UCSD-AML1 (cell line): ENCODE measurements around the gene KIF12.
"Not testable (repeated sequence)": the region's sequence is repeated elsewhere in the genome, so short reads cannot be mapped to it uniquely, and the experiment has no call there.

Source experiments
- DNase-seq: peaks from one replicate; lab custom pipeline; 2025; ENCODE audit not compliant: unreplicated experiment; lab: John Stamatoyannopoulos, UW

Gene KIF12

DNA sequence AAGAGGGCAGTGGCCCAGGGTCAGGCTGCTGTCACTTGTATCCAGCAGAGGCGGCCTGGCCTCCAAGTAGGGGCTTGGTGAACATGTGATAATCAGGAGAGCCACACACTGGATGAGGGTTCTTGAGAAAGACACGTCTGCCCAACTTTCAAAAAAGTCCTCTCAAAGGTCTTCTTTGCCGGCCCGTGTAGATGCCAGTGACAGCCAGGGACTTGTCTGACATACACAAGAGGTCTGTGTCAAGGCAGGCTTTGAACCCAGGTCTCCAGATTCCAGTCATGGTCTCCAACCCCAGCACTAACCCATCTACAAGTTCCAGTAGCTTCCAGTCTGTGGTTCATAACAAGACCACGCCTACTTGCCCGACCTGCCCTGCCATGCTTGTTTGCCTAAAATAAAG is 13.1 kb downstream of the KIF12 start:
- DNase-seq = no peak

DNA sequence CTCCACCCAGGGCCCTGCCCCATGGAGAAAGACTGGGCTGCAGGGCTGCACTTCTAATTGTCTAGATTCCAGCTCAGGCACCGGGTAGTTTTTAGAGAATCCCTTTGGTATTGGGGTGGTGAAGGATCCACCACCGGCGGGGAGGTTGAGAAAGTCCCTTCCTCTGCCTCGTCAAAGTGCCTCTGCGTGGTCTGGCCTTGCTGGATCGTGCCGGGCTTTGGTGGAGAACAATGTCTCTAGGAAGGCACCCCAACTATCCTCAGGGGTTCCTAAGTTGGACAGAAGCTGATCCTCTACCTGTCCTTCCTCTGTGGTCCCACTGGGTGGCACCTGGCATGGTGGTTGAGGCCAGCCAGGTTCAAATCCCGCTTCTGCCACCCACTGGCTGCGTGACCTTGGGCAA is 13.7 kb downstream of the KIF12 start:
- no peak for DNase-seq

DNA sequence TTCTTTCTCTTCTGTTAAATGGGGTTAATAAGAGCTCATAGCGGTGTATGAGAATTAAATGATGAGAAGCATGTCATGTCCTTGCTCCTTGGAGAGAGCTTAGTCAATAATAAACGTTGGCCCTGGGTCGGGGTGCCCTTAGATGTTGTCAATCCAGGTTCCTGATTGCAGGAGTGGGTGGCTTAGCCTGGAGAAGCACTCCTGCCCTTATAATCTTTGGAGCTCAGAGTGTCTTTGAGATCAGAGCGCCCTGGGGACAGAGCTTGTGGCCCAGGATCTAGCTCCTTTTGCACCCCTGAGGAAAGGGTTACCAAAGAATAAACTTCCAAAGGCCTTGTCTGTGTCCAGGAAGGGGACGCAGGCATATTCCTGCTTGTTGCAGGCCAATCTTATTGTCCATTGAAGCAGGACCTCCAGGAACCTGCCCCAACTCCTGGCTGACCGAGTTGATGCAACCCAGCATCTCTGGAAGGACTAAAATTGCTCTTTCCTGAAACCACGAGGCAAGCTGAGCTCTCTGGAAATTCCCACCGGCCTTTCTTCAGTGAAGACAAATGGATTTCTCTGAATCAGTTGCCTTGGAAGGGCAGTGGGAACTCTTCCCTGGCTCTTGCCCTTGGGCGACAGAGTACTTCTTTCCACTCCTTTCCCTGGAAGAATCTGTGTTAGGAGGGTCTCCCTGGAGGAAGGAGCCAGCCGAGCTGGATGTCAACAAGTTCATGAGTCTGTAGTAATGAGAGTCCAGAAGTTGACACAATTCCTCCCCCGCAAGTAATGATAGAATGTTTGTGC is 14.6 kb downstream of the KIF12 start:
- no peak for DNase-seq

DNA sequence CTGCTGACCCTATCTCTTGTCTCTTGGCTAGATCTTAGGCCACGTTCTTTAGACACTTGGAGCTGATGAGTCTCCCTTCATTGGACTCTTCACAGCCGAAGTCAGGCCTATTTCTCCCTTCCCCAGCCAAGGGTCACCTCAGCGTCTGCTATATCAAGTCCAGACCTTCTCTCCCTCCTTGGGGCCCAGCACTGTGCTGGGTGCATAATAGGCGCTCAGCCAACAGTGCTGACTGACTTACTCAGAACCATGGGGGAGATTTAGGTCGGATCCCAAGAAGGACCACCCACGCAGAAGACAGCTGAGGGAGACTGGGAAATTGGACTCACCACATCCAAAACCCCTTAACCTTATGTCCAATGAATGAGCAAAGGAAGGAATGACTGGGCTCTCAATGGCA is 15.4 kb downstream of the KIF12 start:
- DNase-seq = no peak

DNA sequence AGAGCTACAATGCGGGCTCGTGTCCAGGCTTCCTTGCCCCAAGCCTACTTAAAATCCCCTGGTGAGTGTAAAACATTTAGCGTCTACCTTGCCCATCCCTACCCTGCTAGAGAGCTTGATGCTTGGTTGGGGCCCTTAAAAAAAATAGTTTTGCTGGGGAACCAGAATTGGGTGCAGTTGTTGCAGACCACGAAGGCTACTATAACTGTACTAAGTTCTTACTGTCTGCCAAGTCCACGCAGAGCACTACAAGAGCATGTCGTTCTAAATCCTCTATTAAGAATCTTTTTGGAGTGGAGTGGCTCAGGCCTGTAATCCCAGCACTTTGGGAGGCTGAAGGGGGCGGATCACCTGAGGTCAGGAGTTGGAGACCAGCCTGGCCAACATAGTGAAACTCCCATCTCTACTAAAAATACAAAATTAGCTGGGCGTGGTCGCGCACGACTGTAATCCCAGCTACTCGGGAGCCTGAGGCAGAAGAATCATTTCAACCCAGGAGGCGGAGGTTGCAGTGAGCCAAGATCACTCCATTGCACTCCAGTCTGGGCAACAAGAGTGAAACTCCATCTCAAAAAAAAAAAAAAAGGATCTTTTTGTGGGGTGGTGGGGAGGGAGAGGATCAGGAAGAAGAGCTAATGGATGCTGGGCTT is 16.2 kb downstream of the KIF12 start:
- DNase-seq = not testable (repeated sequence)

DNA sequence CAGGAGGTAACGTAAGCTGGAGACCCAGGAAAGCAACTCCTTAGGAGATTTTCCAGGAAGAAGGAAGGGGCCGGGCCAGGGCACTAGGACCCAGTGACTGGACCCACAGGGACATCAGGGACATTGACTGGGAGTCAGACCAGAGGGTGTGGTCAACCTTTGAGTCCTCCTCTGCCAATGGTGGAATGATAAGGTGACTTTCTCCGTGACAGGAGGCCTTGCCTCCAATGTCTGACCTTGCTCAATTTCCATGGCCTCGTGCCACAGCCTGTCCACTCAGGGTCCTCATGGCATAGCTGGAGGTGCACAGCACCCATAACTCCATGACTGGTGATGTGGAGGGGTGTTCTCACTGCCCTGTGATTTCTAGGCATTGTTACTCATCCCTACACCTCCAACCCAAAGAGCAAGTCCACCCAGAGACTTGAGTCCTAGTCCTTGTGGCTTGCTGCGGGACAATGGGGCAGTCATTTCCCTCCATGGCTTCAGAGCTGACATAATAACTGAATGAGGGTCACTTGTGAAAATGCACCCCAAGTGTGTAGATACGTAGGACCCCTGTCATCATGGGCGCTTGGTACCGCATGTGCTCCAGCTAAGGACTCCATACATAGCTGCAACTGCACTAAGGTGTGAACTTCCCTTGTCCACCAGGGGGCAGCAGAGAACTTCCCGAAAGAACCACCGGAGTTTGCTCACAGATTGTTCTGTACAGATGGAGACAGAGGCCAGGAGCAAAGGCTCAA is 16.9 kb downstream of the KIF12 start:
- DNase-seq = peak; percentile 58

DNA sequence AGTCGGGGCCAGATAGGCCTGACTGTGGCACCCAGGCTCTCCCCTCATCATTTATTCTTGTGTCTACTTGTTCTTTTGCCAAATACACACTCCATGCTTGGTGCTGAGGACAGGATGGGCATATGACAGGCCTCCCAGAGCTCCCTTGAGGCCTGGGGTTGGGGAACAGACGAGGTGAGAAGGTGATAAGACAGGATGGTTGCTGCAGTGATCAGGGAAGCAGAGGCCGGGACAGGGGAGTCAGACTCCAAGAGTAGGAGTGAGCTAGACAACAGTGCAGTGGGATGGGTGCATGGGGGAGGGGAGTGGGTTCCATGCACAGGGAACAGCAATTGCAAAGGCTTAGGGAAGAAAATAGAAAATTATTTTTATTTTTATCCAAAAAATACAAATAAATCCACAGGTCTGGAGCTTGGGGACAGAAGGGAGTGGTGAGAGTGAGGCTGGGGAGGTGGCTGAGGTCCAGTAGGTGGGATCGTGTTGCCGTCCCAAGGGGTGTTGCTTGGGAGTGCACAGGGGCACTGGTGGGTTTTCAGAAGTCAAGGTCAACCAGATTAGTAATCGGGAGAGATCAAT is 17.6 kb downstream of the KIF12 start:
- no peak for DNase-seq

DNA sequence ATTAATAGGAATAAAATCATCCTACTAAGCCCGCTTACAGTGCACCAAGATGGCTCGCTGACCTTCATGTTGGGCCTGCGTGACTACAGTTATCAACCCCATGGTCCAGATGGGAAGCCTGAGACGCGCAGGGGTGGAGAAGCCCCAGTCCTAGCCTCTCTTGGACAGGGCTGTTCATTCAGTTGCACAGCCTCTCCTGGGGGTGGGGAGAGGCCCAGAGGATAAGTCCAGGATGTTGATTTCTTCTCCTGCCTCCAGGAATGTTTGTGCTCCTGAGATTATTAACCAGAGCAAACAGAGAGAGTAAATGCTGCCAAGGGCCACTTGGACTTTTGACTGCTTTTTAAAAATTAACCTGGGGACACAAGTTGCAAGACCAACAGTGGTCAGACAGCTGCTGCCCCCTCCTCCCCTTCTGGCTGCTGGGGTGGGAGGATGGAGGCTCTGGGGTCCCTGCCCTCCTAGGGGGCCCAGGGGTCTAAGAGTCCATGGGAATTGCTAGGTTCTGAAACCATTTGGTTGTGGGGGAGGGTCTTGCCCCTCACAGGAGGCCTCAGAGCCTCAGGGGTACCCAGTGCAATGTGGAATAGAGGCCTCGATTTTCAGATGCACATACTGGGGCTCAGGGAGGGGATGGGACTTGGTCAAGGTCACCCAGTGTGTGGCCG is 18.2 kb downstream of the KIF12 start:
- DNase-seq = no peak

DNA sequence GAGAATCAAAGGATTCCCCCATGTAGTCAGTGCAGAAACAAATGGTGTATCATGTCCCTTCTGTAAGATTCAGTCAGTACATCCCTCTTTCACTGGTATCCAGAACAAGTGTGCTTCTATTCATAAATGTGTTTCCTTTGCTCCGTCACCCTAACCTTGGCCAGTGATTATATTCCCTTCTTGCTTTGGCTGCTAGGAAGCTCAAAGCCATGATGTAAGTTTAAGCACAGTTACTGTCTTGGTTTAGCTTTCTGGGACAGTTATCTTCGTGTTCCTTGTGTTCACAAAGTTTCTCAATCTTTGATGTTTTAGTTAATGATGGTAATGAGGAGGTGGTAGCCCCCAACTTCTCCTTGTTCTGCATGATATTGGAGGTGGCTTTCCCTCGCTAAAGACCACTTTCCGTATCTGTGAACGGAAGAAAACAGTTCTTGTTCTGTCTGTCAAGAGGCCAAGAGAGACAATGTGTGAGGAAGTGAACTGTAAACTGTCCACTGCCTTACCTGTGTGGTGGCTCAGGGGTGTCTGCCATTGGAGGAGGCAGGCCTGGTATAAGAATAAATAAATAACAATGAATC is 18.8 kb downstream of the KIF12 start:
- no peak for DNase-seq

DNA sequence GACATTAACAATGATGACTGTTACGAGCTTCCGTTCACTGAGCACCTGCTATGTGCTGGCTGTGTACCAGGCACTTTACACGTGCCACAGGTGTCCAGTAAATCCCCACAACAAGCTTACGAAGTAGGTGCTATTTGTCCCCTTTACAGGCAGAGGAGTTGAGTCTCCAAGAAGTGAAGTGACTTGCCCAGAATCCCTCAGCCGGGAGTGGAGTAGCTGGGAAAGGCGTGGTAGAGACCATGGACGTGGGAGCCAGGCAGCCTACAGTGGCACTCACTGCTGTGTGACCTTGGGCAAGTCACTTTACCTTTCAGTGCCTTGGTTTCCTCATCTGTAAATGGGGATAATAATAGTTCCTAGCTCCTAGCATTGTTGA is 20.3 kb downstream of the KIF12 start:
- no peak for DNase-seq

DNA sequence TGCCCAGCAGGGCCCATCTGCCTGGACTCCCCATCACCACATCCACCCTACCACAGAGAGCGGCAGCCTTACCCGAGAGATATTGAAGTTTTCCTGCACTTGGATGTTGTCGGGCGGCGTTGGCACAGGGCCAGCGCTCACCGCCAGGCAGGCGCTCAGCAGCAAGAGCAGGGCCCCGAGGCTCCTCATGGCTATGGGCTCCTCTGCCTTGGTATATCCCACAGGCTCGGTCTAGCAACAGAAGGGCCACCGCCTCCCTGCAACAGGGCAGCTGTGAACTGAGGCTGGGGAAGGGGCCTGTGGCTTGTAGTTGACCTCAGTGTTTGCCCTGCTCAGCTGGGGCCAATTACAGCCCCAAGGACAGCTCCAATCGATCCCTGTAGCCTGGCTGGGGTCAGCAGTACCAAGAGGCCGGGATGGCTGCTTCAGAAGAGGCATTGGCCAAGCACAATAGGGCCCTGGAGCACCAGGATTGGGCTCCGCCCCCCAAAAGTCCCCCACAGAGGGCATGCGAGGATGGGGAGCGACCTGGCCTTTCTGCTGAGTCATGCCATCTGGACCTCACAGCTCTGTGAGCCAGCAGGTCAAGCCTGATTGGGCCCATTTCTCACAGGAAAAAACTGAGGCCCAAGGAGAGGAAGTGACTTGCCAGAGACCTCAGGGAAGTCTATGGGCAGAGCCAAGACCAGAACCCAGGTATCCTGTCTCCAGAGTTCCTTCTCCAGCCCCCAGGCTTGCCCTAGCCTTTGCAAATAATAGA is 20.9 kb downstream of the KIF12 start, which contains the start of gene AMBP:
TSS of gene AMBP (minus strand) at position 280 of the 760 bp plus-strand sequence. CDS start at position 189, 91 bp downstream.
- no peak for DNase-seq

DNA sequence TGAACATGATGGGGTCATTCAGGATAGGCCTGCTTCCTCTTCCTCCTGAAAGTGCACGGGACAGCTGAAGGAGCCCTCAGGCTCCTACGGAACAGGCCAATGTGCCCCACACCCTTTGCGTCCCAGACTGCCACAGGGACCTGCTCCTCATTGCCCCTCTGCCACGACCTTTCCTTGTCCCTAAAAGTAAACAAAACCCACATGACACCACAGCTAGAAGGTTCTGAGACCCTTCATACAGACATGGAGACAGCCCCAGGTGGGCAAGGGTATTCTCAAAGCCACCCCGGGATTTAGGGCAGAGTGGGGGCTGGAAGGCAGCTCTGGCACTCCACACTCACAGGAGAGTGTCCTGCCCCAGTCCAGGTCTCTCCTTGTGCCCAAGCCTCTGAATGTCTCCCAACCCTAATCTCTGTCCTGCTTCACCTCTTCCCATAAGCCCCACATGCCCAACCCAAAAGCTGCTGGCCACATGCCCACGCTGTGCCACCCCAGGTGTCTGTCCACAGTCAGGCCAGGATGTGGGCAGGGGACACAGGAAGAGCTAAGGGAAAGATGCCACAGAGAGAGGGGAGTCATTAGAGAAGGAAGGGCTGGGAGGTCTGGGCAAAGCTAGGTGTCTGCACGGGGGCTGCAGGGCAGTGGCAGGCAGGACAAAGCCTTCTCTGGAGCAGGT is 21.8 kb downstream of the KIF12 start:
- no peak for DNase-seq

DNA sequence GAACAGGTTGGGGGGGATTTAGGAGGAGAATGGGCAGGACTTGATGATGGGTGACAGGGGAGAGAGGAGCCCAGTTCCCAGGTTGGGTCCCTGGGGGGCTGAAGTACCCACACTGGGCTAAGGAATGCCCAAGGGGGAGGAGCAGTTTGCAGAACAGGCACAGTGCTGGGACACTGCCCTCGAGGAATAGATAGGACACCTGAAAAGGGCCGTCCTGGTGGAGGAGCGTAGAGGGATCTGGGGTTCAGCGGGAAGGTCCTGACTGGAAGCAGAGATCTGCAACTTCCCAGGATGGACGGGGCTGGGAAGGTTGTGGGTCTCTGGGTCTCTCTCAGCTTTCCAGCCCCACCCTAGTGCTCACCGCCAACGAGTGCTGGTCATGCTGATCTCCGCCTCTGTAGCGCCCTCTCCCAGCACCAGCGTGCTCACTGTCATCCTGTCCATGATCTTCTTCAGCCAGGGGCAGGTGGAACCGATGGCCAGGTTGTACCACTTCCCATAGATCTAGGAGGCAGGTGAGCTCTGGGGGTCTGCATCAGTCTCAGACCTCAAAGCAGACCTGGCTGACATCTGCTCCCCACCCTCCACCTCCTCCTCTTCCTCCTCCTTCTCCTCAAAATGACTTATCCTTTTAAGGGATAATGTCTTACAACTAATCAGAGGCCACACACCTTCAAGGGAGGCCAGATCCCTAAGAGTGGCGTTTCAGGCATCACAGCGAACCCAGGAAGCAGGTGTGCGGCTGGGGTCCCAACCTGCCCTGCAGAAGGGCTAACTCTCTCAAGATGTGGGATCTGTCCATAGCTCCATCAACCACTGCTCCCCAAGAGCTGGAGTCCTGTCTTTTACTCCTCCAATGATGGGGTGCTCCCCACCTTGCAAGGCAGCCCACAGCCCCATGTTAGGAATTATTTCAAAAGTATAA is 22.6 kb downstream of the KIF12 start:
- no peak for DNase-seq

DNA sequence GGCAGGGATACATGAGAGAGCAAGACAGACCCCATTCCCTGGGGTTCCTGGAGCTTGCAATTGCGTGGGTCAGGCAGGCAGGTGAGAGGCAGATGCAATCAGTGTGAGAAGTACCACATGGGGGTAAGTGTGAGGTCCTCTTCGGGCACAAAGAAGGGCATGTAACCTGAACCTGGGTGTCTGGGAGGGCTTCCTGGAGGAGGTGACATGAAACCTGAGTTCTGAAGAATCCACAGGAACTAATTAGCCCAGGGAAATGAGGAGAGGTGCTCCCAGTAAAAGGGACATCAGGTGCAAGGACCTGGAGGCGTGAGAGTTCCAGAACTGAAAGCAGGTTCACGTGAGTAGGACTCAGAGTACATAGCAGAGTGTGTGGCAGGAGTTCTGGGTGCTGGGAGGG is 23.5 kb downstream of the KIF12 start:
- no peak for DNase-seq

DNA sequence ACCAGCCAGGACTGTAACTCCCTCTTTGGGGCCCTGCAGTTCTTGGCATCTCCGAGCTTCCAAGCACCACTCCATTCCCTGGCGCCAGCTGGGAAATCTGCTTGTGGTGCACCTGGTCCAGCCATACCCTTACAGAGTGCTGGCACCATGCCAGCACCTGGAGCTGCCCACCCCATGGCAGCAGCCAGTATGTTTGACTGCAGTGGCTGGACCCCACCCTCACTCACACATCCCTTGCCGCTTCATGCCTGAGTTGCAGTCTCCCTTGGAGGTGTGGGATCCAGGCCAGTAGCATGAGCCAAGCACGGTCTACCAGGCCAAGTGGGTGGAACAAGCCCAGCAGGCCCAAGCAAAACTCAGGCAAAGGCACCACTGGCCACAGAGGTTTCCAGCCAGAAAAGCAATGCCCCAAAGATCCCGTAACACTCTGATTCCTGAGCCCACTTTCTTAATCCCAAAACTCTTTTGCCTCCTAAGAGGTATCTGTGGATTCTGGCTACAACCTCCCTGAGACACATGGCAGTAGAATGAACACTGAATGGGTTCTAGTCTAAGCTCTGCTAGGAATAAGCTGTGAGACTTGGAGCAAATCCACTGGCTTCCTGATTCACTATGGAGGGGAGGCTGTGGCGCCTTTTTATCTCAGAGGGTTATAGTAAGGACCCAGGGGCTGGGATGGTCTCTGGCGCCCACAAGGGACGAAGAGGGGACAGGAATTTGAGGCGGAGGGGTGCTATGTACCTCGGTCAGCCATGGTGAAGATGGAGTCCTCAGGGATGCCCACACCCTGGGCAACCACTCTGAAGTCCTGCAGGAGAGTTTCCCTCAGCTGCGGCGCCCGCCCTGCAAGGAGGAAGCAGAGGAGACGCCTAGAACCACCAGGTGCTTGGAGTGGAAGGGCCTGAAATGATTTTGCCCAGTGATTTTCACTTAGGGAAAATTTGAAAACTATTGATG is 26.6 kb downstream of the KIF12 start:
- DNase-seq = no peak

DNA sequence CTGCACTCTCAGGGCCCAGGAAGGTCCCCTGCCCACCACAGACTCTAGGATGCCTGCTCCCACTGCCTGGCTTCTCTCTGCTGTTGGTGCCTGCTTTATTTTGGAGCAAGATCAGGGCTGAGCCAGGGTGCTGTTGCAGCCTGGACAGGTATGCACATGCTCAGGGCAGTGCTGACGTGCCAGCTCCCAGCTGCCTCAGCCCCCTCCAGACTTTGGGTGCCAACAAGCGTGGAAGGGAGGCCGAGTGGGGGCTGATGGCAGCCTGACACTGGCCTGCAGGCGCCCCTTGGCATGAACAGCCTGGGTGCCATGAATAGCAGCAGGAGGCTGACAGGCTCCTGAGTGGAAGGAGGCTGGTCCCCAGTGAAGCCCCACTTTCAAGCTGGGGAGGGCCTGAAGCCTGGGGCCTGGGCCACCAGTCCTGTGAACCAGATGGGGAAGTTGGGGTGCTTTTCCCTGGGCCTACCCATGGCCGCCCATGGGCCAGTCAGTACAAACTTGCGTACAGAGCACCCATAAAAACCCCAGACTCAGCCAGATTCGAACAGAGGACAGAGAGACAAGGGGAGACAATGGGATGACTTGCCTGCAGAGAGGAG is 27.8 kb downstream of the KIF12 start:
- DNase-seq = no peak
